GM18907 (cell line): ENCODE data around the gene PRKCH.
"Not testable (repeated sequence)": the region's sequence is repeated elsewhere in the genome, so short reads cannot be mapped to it uniquely, and the experiment has no call there.

Experiments
- ATAC-seq: cut with Tn5 transposase; IDR thresholded peaks from one replicate; pipeline ENCODE4 v1.9.1; 2021; ENCODE audit warnings: mild to moderate bottlenecking, moderate library complexity; ENCODE audit not compliant: unreplicated experiment

Gene PRKCH

GRCh38 chr14:61304688-61305087 is 16.7 kb upstream of the PRKCH start:
- ATAC-seq = no peak

- no peak for ATAC-seq
Measured at GRCh38 chr14:61308198-61308597, 13.2 kb upstream of the PRKCH start.

- not testable (repeated sequence) for ATAC-seq
Measured at GRCh38 chr14:61308701-61309100, 12.7 kb upstream of the PRKCH start.

GRCh38 chr14:61315313-61315712 is 6.1 kb upstream of the PRKCH start:
- ATAC-seq = no peak

GRCh38 chr14:61319086-61319485 is 2.3 kb upstream of the PRKCH start:
- no peak for ATAC-seq

- ATAC-seq = no peak
Measured at GRCh38 chr14:61319706-61320105, 1.7 kb upstream of the PRKCH start.

GRCh38 chr14:61320170-61320569 is 1.2 kb upstream of the PRKCH start:
- ATAC-seq = not testable (repeated sequence)

GRCh38 chr14:61320806-61321384 is 484 bp upstream of the PRKCH start:
- no peak for ATAC-seq

GRCh38 chr14:61322011-61322798 is 826 bp downstream of the PRKCH start:
- ATAC-seq = no peak

- no peak for ATAC-seq
Measured at GRCh38 chr14:61322799-61323290, 1.5 kb downstream of the PRKCH start.

GRCh38 chr14:61323970-61324369 is 2.6 kb downstream of the PRKCH start:
- no peak for ATAC-seq

- no peak for ATAC-seq
Measured at GRCh38 chr14:61325166-61325565, 3.8 kb downstream of the PRKCH start.

- no peak for ATAC-seq
Measured at GRCh38 chr14:61326146-61326545, 4.8 kb downstream of the PRKCH start.

GRCh38 chr14:61326847-61327246 is 5.5 kb downstream of the PRKCH start:
- ATAC-seq = no peak

GRCh38 chr14:61328626-61329262 is 7.4 kb downstream of the PRKCH start:
- no peak for ATAC-seq

GRCh38 chr14:61329478-61330051 is 8.2 kb downstream of the PRKCH start:
- no peak for ATAC-seq

- no peak for ATAC-seq
Measured at GRCh38 chr14:61330511-61330910, 9.1 kb downstream of the PRKCH start.

GRCh38 chr14:61331992-61332657 is 10.7 kb downstream of the PRKCH start:
- ATAC-seq = no peak

- ATAC-seq = no peak
Measured at GRCh38 chr14:61332658-61333029, 11.3 kb downstream of the PRKCH start.

GRCh38 chr14:61333087-61333486 is 11.7 kb downstream of the PRKCH start:
- no peak for ATAC-seq

GRCh38 chr14:61334197-61334701 is 12.9 kb downstream of the PRKCH start:
- ATAC-seq = no peak
